MM.1S (cell line): ENCODE results near the gene TPM1.

ENCODE experiments used
- DNase-seq: peaks from one replicate; pipeline ENCODE4 v3.0.0-alpha.2; 2015
- H2AFZ ChIP-seq: fragments of 300-600 bp; sonication (generic); 2 replicates; pipeline ENCODE4 v1.6.0; 2016; ENCODE audit warnings: antibody characterized with exemption, low read length
- H3F3A ChIP-seq: fragments of 300-600 bp; sonication (generic); 2 replicates; pipeline ENCODE4 v1.6.1; 2016; ENCODE audit warnings: mild to moderate bottlenecking, antibody characterized with exemption, low read length, moderate library complexity, mixed read lengths; ENCODE audit not compliant: insufficient read depth
- H3K27ac ChIP-seq: fragments of 300-600 bp; sonication (generic); 2 replicates; pipeline ENCODE4 v1.5.1; 2016; ENCODE audit warnings: mild to moderate bottlenecking, low read length
- H3K27me3 ChIP-seq: fragments of 300-600 bp; sonication (generic); replicated peaks from 2 replicates; pipeline ENCODE4 v1.6.0; 2016; ENCODE audit warnings: low read length; ENCODE audit not compliant: insufficient read depth
- H3K36me3 ChIP-seq: fragments of 300-600 bp; sonication (generic); replicated peaks from 2 replicates; pipeline ENCODE4 v1.6.1; 2016; ENCODE audit warnings: mild to moderate bottlenecking, low read length, mixed read lengths; ENCODE audit not compliant: insufficient read depth
- H3K4me1 ChIP-seq: fragments of 300-600 bp; sonication (generic); 2 replicates; pipeline ENCODE4 v1.6.1; 2016; ENCODE audit warnings: low read length, mixed read lengths
- H3K4me2 ChIP-seq: fragments of 300-600 bp; sonication (generic); 2 replicates; pipeline ENCODE4 v1.6.0; 2016; ENCODE audit warnings: low read depth, low read length
- H3K4me3 ChIP-seq: fragments of 300-600 bp; sonication (generic); 2 replicates; pipeline ENCODE4 v1.5.1; 2016; ENCODE audit warnings: low read length, mixed read lengths
- H3K79me2 ChIP-seq: fragments of 300-600 bp; sonication (generic); 2 replicates; pipeline ENCODE4 v1.6.1; 2016; ENCODE audit warnings: mixed run types, low read length, mixed read lengths
- H3K9ac ChIP-seq: fragments of 300-600 bp; sonication (generic); 2 replicates; pipeline ENCODE4 v1.6.1; 2016; ENCODE audit warnings: low read length, mixed read lengths
- H3K9me2 ChIP-seq: fragments of 300-600 bp; sonication (generic); replicated peaks from 2 replicates; pipeline ENCODE4 v1.6.1; 2016; ENCODE audit warnings: mild to moderate bottlenecking, low read length, mixed read lengths; ENCODE audit not compliant: insufficient read depth
- H3K9me3 ChIP-seq: fragments of 300-600 bp; sonication (generic); replicated peaks from 2 replicates; pipeline ENCODE4 v1.6.1; 2016; ENCODE audit warnings: mild to moderate bottlenecking, low read length, mixed read lengths; ENCODE audit not compliant: insufficient read depth
- H4K20me1 ChIP-seq: fragments of 300-600 bp; sonication (generic); 2 replicates; pipeline ENCODE4 v1.6.1; 2016; ENCODE audit warnings: mild to moderate bottlenecking, low read length, moderate library complexity, mixed read lengths; ENCODE audit not compliant: insufficient read depth
- EZH2 ChIP-seq: fragments of 300-600 bp; sonication (generic); optimal IDR thresholded peaks from 2 replicates; pipeline ENCODE3; 2017; ENCODE audit warnings: low read depth, mild to moderate bottlenecking, antibody characterized with exemption, low read length, mixed read lengths
- EZH2phosphoT487 ChIP-seq: fragments of 300-600 bp; sonication (generic); IDR thresholded peaks from 2 replicates; pipeline ENCODE4 v1.6.1; 2018; ENCODE audit warnings: antibody characterized with exemption, low read length
- TF ChIP-seq, protein P1 (sequence below): fragments of 300-600 bp; sonication (generic); IDR thresholded peaks from 2 replicates; pipeline ENCODE4 v1.5.1; 2016; ENCODE audit warnings: antibody characterized with exemption, low read length, mixed read lengths

The TPM1 gene

GRCh38 chr15:63029676-63030075 is 12.9 kb upstream of the TPM1 start:
- H3K9me2 ChIP-seq: no peaks in the 10 kb centered on the region
- no peaks in the 10 kb centered on the region for H4K20me1 ChIP-seq
- H2AFZ ChIP-seq: no peak overlapping the region
- DNase-seq: no peak
- H3F3A ChIP-seq: no peaks in the 10 kb centered on the region
- TF ChIP-seq EZH2: no peak
- no peak for TF ChIP-seq EZH2phosphoT487
- TF ChIP-seq, protein P1, sequence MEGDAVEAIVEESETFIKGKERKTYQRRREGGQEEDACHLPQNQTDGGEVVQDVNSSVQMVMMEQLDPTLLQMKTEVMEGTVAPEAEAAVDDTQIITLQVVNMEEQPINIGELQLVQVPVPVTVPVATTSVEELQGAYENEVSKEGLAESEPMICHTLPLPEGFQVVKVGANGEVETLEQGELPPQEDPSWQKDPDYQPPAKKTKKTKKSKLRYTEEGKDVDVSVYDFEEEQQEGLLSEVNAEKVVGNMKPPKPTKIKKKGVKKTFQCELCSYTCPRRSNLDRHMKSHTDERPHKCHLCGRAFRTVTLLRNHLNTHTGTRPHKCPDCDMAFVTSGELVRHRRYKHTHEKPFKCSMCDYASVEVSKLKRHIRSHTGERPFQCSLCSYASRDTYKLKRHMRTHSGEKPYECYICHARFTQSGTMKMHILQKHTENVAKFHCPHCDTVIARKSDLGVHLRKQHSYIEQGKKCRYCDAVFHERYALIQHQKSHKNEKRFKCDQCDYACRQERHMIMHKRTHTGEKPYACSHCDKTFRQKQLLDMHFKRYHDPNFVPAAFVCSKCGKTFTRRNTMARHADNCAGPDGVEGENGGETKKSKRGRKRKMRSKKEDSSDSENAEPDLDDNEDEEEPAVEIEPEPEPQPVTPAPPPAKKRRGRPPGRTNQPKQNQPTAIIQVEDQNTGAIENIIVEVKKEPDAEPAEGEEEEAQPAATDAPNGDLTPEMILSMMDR: no peak
- no peaks in the 10 kb centered on the region for H3K36me3 ChIP-seq
- no peak overlapping the region for H3K4me2 ChIP-seq
- no peaks in the 10 kb centered on the region for H3K79me2 ChIP-seq
- H3K4me1 ChIP-seq: no peaks in the 10 kb centered on the region
- H3K4me3 ChIP-seq: no peak overlapping the region
- H3K27ac ChIP-seq: no peak overlapping the region
- H3K9me3 ChIP-seq: no peaks in the 10 kb centered on the region
- H3K27me3 ChIP-seq: no peaks in the 10 kb centered on the region
- no peak overlapping the region for H3K9ac ChIP-seq

- H3K27ac ChIP-seq: no peak overlapping the region
- H3K79me2 ChIP-seq: no peaks in the 10 kb centered on the region
- no peaks in the 10 kb centered on the region for H3K9me2 ChIP-seq
- H4K20me1 ChIP-seq: no peaks in the 10 kb centered on the region
- H2AFZ ChIP-seq: no peak overlapping the region
- no peak overlapping the region for H3K9ac ChIP-seq
- H3K27me3 ChIP-seq: no peaks in the 10 kb centered on the region
- no peaks in the 10 kb centered on the region for H3F3A ChIP-seq
- no peaks in the 10 kb centered on the region for H3K9me3 ChIP-seq
- no peaks in the 10 kb centered on the region for H3K36me3 ChIP-seq
- H3K4me3 ChIP-seq: no peak overlapping the region
- no peaks in the 10 kb centered on the region for H3K4me1 ChIP-seq
- no peak overlapping the region for H3K4me2 ChIP-seq
- no peak for DNase-seq
- TF ChIP-seq EZH2phosphoT487 (no peak), EZH2 (no peak)
- TF ChIP-seq, protein P1: no peak
Measured at GRCh38 chr15:63030101-63030551, 12.4 kb upstream of the TPM1 start.

DNA sequence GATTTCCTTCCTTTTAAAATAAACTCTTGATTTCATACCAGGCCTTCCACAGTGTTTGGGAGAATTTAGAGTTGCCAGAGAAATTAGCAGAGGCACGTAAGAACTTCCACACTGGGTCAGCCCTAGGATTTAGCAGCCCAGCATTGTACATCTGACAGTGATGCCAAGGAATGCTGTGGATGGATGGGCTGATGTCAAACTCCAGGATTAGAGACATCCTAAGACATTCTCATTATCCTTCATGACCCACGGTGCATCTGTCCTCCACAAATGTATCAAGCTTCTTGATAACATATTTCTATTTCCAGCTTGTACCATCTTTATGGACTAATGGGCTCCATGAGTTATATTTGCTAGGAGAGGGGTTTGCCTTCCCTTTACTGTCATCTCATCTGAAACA is 8.0 kb upstream of the TPM1 start:
- no peak overlapping the region for H3K27ac ChIP-seq
- H3K4me2 ChIP-seq: no peak overlapping the region
- no peak overlapping the region for H3K4me3 ChIP-seq
- no peak overlapping the region for H3K9ac ChIP-seq
- H4K20me1 ChIP-seq: no peaks in the 10 kb centered on the region
- H3K9me2 ChIP-seq: no peaks in the 10 kb centered on the region
- no peak overlapping the region for H2AFZ ChIP-seq
- no peak for DNase-seq
- no peaks in the 10 kb centered on the region for H3K79me2 ChIP-seq
- no peaks in the 10 kb centered on the region for H3K4me1 ChIP-seq
- H3K27me3 ChIP-seq: no peaks in the 10 kb centered on the region
- no peaks in the 10 kb centered on the region for H3K36me3 ChIP-seq
- H3K9me3 ChIP-seq: no peaks in the 10 kb centered on the region
- no peaks in the 10 kb centered on the region for H3F3A ChIP-seq
- TF ChIP-seq, protein P1: no peak
- TF ChIP-seq EZH2phosphoT487 (no peak), EZH2 (no peak)
